Measurements from ENCODE around the gene KIF21A.
"Not testable (repeated sequence)": the region's sequence is repeated elsewhere in the genome, so short reads cannot be mapped to it uniquely, and the experiment has no call there.

Gene KIF21A

GRCh38 chr12:39343665-39344064 lies 99.3 kb downstream of the KIF21A start:
- no peak for DNase-seq (ENCODE audit: low spot score)

DNA sequence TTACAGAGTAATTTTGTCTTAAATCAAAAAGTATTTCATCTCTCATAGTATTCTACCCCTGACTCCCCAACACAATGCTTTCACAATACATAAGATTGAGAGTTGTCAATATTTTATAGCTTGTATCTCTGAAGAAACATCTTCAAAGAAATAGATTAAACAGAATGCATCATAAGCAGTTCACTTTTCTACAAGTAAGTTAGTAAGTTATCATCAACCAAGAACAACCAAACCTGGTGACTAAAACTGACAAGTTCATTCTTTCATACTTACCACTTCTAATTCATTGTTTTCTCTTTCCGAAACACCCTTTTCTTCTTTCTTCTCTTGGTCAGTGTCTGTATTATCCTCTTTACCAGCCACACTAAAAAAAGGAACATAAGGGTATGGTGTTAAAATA lies 101.2 kb downstream of the KIF21A start:
- DNase-seq (ENCODE audit: low spot score): no peak

- peak; percentile 27 for DNase-seq (ENCODE audit: low spot score)
These were observed 101.7 kb downstream of the KIF21A start for GRCh38 chr12:39341179-39341578.

DNA sequence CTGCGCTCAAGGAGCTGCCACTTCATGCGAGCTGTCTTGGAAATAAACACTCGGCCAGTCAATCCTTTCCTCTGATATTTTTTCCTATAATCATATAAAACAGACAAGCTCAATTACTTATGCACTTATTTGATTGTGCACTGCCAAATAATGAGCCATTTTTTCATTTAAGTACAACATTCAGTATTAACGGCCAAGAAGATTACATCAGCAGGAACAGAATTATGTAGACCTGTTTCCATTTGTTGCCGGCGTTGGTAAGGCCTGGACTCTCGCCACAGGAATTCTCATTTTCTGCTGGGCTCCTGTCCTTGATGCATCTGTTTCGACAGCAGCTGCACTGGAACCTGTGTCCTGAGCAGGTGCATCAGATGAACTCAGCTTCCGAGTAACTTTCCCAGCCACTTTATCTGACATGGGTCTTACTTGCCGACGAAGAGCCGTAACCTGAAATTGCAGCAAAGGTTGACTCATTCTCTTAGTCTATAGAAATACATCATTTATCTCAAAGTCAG lies 110.2 kb downstream of the KIF21A start:
- no peak for DNase-seq (ENCODE audit: low spot score)

GRCh38 chr12:39331539-39332261 lies 111.2 kb downstream of the KIF21A start:
- no peak for DNase-seq (ENCODE audit: low spot score)

DNA sequence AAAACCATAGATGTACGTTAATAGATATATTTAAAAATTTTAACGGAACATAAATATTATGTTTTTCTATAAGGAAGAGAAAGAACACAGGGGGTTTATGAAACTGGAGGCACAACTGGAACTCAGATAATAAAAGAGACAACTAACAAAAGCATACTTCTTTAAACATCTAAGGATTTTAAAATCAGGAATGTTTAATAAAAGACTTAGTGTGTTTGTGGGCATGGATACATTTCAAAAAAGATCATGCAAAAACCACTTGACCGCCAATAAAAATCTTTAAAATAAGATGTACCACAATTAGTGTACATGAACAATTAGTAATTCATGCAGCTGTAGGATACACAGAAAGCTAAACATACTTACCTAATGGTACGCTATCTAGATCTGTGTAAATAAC lies 113.0 kb downstream of the KIF21A start:
- DNase-seq (ENCODE audit: low spot score): no peak

DNA sequence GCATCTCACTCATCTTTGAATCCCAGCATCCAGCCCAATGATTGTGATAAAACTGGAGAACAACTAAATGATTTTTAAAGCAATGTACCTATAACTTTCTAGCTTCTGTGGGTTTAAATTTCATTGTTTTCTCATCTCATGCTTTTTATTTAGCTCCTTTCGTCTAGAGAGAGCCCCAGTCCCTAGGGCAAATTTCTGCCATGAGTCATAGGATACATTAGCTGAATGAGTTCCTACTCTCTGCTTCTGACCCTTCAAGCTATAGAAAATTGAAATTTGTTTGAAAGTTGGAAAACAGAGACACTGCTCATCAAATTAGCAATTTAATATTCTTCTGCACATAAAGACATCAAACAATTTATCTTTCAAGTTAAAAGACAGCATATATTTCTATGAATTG lies 113.9 kb downstream of the KIF21A start:
- no peak for DNase-seq (ENCODE audit: low spot score)

DNA sequence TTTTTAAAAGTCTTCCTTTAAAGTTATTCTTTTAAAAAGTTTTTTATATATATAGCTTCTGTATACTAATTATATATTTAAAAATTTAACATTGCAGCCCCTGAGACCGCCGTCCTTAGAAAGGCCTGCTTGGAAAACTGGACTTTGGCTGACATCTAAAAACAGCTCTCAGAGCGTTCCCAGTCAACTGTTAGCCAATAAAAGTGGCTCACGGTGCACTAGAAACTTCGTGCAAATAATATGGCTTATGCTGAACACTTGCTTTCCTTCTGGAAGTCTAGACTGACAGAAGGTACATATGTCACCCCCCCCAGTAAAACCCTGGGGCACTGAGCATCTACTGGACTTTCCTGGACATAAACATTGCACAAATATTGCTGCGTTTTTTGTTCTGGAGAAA lies 115.0 kb downstream of the KIF21A start:
- no peak for DNase-seq (ENCODE audit: low spot score)

- DNase-seq (ENCODE audit: low spot score): no peak
These were observed 115.4 kb downstream of the KIF21A start for GRCh38 chr12:39327510-39327909.

- DNase-seq (ENCODE audit: low spot score): no peak
These were observed 123.7 kb downstream of the KIF21A start for GRCh38 chr12:39319180-39319579.

GRCh38 chr12:39314547-39314946 lies 128.4 kb downstream of the KIF21A start:
- no peak for DNase-seq (ENCODE audit: low spot score)

DNA sequence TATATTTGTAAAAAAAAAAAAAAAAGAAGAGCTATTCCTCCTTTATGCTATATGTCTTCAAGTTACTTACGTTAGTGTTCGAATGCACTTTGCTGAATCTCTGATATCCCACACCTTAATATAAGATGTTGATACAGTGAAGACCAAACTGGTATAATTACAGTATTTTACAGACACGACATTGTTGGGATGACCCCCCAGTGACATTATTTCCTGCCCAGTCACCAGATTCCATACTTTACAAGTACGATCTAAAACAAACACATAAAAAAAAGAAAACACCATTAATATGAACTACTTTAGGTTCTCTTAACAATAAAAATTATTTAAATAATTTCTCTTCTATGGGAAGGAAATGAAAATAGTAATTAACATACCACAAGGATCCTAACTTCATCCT lies 133.4 kb downstream of the KIF21A start:
- no peak for DNase-seq (ENCODE audit: low spot score)

- no peak for DNase-seq (ENCODE audit: low spot score)
These were observed 141.5 kb downstream of the KIF21A start for GRCh38 chr12:39301422-39301821.

- DNase-seq (ENCODE audit: low spot score): no peak
These were observed 142.1 kb downstream of the KIF21A start for GRCh38 chr12:39300799-39301198.

- no peak for DNase-seq (ENCODE audit: low spot score)
These were observed 145.0 kb downstream of the KIF21A start for GRCh38 chr12:39297891-39298290.

GRCh38 chr12:39296496-39296895 lies 146.4 kb downstream of the KIF21A start:
- no peak for DNase-seq (ENCODE audit: low spot score)

DNA sequence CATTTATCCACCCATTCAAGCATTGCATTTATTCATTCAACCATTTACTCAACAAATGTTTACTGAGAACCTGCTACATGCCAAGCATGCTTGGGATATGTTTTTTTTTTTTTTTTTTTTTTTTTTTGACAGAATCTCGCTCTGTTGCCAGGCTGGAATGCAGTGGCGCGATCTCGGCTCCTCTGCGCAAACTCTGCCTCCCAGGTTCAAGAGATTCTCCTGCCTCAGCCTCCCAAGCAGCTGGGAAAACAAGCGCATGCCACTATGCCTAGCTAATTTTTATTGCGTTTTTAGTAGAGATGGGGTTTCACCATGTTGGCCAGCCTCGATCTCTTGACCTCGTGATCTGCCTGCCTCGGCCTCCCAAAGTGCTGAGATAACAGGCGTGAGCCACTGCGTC lies 147.3 kb downstream of the KIF21A start:
- not testable (repeated sequence) for DNase-seq (ENCODE audit: low spot score)

- no peak for DNase-seq (ENCODE audit: low spot score)
These were observed 148.2 kb downstream of the KIF21A start for GRCh38 chr12:39294715-39295114.

DNA sequence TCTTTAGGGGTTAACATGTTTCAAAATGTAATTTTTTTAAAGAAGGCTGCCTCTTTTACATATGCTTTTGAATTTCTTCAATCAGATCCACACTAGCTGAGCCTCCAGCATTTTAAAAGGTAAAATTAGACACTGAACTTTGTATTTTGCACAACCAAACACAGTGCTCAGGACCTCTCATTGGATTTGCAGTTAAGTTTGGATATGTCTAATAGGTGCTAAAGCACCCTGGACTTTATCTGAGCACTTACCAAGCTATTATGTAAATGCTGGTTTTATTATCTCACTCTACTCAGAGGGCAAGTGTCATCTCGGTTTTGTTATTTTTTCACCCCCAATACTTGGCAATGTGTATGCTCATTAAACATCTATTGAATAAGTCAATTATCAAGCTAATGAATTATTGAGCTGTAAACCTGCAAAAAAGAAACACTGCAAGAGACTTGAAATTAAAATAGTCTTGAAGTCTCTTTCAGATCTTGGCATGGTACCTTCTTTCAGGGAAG lies 150.7 kb downstream of the KIF21A start:
- no peak for DNase-seq (ENCODE audit: low spot score)

GRCh38 chr12:39287817-39288216 lies 155.1 kb downstream of the KIF21A start:
- DNase-seq (ENCODE audit: low spot score): no peak

DNA sequence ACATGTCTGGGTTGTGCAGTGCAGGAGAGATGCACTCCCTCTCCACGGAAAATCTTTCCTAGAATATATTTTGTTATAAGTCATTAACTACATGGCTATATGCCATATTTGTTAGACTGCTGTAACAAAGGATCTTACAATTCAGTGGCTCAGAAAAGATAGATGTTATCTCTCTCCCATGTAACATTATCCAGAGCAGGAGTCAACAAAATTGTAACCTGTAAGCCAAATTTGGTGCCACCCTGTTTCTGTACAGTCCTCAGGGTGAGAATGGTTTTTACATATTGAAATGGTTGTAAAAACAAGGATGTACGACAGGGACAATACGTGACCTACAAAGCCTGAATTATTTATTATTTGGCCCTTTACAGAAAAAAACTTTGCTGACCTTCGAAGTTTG lies 155.5 kb downstream of the KIF21A start:
- DNase-seq (ENCODE audit: low spot score): no peak

DNA sequence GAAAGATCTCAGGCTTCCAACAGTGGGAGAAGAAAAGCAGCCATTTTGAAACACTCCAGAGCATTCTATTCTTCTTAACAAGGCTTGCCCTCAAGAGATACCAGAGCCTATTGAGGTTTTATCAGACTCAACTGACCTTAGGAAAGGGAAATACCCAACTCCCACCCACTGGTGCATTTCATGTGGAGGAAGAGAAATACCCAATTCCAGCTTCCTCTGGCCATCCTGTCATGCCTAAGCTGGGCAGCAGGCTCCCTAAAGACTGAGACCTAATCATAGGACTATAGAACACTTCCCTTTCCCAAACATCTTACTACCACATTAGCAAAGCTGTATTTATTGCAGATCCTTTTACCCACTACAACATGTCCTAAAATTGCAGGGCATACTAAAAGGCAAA lies 164.5 kb downstream of the KIF21A start:
- no peak for DNase-seq (ENCODE audit: low spot score)

DNA sequence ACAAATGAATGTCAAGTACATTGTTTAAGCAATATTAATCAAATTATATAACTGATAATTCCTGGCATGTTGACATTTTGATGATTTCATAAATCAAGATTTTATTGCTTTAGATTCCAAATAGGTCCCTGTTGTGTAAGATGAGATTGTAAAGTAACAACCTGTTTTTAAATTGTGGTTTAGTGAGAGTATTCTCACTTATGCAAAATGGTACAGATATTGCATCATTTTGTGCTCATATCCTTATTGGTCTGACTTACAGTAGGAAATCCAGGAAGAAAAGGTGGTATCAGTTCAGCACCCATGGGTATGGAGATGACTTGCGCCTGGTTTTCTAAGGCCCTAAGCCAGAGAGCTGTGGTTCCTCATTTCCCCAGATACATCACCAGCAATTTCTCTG lies 165.5 kb downstream of the KIF21A start:
- DNase-seq (ENCODE audit: low spot score): peak; percentile 24

GRCh38 chr12:39275846-39276245 lies 167.1 kb downstream of the KIF21A start:
- no peak for DNase-seq (ENCODE audit: low spot score)
